ENCODE measurements around the gene BCL7A.

BCL7A gene

DNA sequence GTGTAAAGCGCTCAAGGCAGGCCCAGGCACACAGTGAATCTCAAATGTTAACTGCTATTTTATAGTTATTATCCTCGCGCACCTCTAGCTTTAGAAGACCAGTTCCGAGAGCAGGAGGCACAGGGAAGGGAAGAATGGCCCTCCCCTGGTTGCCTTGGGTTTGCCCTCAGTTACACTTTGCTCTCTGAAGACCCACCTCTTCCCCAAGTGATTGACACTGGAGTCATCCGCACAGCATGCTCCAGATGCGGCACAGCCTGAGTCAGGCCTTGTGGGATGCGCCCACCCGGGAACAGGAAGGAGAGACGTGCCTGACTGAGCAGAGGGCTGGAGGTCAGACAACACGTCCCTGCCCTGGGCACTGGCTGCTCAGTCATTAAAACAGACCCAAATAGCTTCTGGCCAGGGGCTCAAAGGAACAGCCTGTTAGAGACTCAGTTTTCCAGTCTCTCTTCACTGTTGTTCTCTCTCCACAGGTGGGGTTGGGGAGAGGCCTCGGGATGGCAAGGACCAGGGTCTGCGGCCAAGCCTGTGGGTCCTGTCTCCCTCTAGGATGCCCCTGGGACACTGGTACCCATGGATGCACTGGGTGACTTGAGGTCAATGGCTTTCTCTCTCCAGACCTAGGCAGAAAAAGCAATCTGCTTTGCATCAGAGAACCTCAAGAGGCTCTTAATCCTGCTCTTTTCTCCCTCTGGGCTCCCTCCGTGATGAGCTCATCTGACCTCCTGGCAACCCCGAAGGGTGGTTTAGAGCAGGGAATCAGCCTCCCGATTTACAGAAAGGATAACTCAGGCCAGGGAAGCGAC, 43.3 kb downstream of the BCL7A start:
- DNase-seq: peak; percentile 85
- TF ChIP-seq, protein P1, sequence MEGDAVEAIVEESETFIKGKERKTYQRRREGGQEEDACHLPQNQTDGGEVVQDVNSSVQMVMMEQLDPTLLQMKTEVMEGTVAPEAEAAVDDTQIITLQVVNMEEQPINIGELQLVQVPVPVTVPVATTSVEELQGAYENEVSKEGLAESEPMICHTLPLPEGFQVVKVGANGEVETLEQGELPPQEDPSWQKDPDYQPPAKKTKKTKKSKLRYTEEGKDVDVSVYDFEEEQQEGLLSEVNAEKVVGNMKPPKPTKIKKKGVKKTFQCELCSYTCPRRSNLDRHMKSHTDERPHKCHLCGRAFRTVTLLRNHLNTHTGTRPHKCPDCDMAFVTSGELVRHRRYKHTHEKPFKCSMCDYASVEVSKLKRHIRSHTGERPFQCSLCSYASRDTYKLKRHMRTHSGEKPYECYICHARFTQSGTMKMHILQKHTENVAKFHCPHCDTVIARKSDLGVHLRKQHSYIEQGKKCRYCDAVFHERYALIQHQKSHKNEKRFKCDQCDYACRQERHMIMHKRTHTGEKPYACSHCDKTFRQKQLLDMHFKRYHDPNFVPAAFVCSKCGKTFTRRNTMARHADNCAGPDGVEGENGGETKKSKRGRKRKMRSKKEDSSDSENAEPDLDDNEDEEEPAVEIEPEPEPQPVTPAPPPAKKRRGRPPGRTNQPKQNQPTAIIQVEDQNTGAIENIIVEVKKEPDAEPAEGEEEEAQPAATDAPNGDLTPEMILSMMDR (IDR thresholded peaks at IDR 0.05; ENCODE audit: low read depth, low read length): no peak
- Histone ChIP-seq H3K36me3 (peaks cover 4% of the 10 kb centered on the region), H3K27me3 (no peaks in the 10 kb centered on the region), H3K4me3 (ENCODE audit: low read depth, low read length) (peak overlapping the region; percentile 34), H3K4me1 (peaks cover 21% of the 10 kb centered on the region), H3K9me3 (no peaks in the 10 kb centered on the region)

DNA sequence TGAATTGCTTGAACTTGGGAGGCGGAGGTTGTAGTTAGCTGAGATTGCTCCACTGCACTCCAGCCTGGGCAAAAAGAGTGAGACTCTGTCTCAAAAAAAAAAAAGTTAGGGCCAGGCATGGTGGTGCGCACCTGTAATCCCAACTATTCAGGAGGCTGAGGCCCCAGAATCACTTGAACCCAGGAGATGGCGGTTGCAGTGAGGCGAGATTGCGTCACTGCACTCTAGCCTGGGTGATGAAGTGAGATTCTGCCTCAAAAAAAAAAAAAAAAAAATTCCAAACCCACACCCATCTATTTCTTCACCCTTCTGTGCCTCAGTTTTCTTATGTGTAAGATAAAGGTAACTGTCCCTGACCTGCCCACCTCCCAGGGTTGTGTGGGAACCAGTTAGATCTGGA, 45.9 kb downstream of the BCL7A start:
- TF ChIP-seq, protein P1 (IDR thresholded peaks at IDR 0.05; ENCODE audit: low read depth, low read length): no peak
- no peak overlapping the region for H3K4me3 ChIP-seq (ENCODE audit: low read depth, low read length)
- no peaks in the 10 kb centered on the region; the same call in 1 of the 2 replicates for H3K36me3 ChIP-seq
- H3K9me3 ChIP-seq: no peaks in the 10 kb centered on the region
- H3K4me1 ChIP-seq: peaks cover 27% of the 10 kb centered on the region
- DNase-seq: no peak
- H3K27me3 ChIP-seq: no peaks in the 10 kb centered on the region

DNA sequence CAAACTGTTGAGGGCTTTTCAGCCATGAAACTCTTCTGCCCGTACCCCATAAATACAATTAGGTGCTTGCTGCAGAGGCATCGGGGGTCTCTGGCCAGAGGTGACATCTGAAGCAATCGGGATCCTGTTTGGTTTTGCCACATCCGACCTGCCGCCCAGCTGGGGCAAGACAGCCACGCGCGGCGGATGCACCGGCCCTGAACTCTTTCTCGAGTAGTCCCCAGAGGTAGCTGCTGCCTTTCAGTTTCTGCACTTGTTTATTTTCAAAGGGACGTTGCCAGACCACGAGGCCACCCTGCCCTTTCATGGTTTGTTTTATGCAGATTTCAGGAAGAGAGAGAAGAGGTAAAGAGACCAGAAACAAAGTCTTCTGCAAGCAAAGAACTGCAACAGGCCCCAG, 46.3 kb downstream of the BCL7A start:
- Histone ChIP-seq H3K4me3 (ENCODE audit: low read depth, low read length) (no peak overlapping the region), H3K4me1 (peaks cover 27% of the 10 kb centered on the region)
- no peak for DNase-seq

GRCh38 chr12:122072031-122072970, 50.6 kb downstream of the BCL7A start:
- Histone ChIP-seq H3K27me3 (no peaks in the 10 kb centered on the region), H3K36me3 (no peaks in the 10 kb centered on the region; the same call in 1 of the 2 replicates), H3K4me3 (ENCODE audit: low read depth, low read length) (peak overlapping the region; percentile 15), H3K9me3 (no peaks in the 10 kb centered on the region), H3K4me1 (peaks cover 16% of the 10 kb centered on the region; the same call in 1 of the 2 replicates)
- TF ChIP-seq, protein P1 (IDR thresholded peaks at IDR 0.05; ENCODE audit: low read depth, low read length): no peak
- peak; percentile 94 for DNase-seq

More for the DNA sequence above, 46.3 kb downstream of the BCL7A start:
- Histone ChIP-seq H3K9me3 (no peaks in the 10 kb centered on the region), H3K27me3 (no peaks in the 10 kb centered on the region), H3K36me3 (no peaks in the 10 kb centered on the region; the same call in 1 of the 2 replicates)
- TF ChIP-seq, protein P1 (IDR thresholded peaks at IDR 0.05; ENCODE audit: low read depth, low read length): no peak

DNA sequence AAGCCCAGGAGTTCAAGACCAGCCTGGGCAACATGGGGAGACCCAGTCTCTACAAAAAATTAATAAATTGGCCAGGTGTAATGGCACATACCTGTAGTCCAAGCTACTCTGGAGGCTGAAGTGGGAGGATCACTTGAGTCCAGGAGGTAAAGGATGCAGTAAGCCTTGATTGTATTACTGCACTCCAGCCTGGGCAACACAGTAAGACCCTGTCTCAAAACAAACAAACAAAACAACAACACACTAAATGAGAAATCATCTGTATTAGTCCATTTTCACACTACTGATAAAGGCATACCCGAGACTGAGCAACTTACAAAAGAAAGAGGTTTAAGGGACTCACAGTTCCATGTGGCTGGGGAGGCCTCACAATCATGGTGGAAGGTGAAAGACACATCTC, 52.1 kb downstream of the BCL7A start:
- Histone ChIP-seq H3K36me3 (no peaks in the 10 kb centered on the region; the same call in 1 of the 2 replicates), H3K4me1 (peaks cover 16% of the 10 kb centered on the region; the same call in 1 of the 2 replicates), H3K9me3 (no peaks in the 10 kb centered on the region), H3K4me3 (ENCODE audit: low read depth, low read length) (no peak overlapping the region), H3K27me3 (no peaks in the 10 kb centered on the region)
- TF ChIP-seq, protein P1 (IDR thresholded peaks at IDR 0.05; ENCODE audit: low read depth, low read length): no peak
- DNase-seq: no peak

Measured in BE2C (cell line).